Ishikawa (cell line): ENCODE measurements around the gene EPB41L5.

Source experiments
- CEBPB ChIP-seq: IDR thresholded peaks from 2 replicates; pipeline ENCODE4 v1.6.1; 2012
- CREB1 ChIP-seq: IDR thresholded peaks from 2 replicates; pipeline ENCODE4 v1.6.1; 2012; ENCODE audit warnings: low read depth
- EGR1 ChIP-seq: IDR thresholded peaks from 2 replicates; pipeline ENCODE4 v1.6.1; 2012
- EP300 ChIP-seq: IDR thresholded peaks from 2 replicates; pipeline ENCODE4 v1.6.1; 2012; ENCODE audit warnings: borderline replicate concordance
- FOXM1 ChIP-seq: IDR thresholded peaks from 2 replicates; pipeline ENCODE4 v1.6.1; 2012; ENCODE audit warnings: low read depth, borderline replicate concordance
- NFIC ChIP-seq: IDR thresholded peaks from 2 replicates; pipeline ENCODE4 v1.6.1; 2012
- RAD21 ChIP-seq: IDR thresholded peaks from 2 replicates; pipeline ENCODE4 v1.6.1; 2012; ENCODE audit warnings: low read depth
- TAF1 ChIP-seq: IDR thresholded peaks from 2 replicates; pipeline ENCODE4 v1.6.1; 2012; ENCODE audit warnings: low read depth, mild to moderate bottlenecking
- TCF12 ChIP-seq: IDR thresholded peaks from 2 replicates; pipeline ENCODE4 v1.6.1; 2012; ENCODE audit warnings: low read depth
- TEAD4 ChIP-seq: IDR thresholded peaks from 2 replicates; pipeline ENCODE4 v1.6.1; 2012
- YY1 ChIP-seq: IDR thresholded peaks from 2 replicates; pipeline ENCODE4 v1.6.1; 2012; ENCODE audit warnings: low read depth
- ZBTB7A ChIP-seq: IDR thresholded peaks from 2 replicates; pipeline ENCODE4 v1.6.1; 2012; ENCODE audit warnings: low read depth
- TF ChIP-seq, protein P1 (sequence below): IDR thresholded peaks from 2 replicates; pipeline ENCODE4 v1.6.1; 2012; ENCODE audit warnings: low read depth, mild to moderate bottlenecking
- TF ChIP-seq, protein P2 (sequence below): IDR thresholded peaks from 2 replicates; pipeline ENCODE4 v1.6.1; 2012
- TF ChIP-seq, protein P3 (sequence below): IDR thresholded peaks from 2 replicates; pipeline ENCODE4 v1.6.1; 2012

The EPB41L5 gene

DNA sequence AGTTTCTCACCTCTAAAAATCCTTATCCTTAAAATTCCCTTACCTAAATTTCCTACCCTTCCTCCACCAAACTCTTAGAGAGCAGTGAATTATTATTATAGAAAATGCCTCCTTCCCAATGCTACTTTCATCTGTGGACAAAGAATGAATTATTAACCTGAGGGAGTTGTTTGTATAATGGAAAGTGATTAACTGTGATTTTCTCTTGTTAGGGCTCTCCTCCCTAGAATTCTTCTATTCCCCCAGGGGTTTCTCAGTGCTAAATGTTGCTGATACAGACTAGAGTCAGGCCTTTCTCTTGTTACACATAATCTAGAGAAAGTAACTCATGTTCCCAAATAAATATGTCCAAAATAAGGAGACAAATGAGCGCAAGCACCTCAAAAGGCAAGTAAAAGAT, 23.3 kb downstream of the EPB41L5 start:
- TF ChIP-seq, protein P1, sequence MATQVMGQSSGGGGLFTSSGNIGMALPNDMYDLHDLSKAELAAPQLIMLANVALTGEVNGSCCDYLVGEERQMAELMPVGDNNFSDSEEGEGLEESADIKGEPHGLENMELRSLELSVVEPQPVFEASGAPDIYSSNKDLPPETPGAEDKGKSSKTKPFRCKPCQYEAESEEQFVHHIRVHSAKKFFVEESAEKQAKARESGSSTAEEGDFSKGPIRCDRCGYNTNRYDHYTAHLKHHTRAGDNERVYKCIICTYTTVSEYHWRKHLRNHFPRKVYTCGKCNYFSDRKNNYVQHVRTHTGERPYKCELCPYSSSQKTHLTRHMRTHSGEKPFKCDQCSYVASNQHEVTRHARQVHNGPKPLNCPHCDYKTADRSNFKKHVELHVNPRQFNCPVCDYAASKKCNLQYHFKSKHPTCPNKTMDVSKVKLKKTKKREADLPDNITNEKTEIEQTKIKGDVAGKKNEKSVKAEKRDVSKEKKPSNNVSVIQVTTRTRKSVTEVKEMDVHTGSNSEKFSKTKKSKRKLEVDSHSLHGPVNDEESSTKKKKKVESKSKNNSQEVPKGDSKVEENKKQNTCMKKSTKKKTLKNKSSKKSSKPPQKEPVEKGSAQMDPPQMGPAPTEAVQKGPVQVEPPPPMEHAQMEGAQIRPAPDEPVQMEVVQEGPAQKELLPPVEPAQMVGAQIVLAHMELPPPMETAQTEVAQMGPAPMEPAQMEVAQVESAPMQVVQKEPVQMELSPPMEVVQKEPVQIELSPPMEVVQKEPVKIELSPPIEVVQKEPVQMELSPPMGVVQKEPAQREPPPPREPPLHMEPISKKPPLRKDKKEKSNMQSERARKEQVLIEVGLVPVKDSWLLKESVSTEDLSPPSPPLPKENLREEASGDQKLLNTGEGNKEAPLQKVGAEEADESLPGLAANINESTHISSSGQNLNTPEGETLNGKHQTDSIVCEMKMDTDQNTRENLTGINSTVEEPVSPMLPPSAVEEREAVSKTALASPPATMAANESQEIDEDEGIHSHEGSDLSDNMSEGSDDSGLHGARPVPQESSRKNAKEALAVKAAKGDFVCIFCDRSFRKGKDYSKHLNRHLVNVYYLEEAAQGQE: no peak

DNA sequence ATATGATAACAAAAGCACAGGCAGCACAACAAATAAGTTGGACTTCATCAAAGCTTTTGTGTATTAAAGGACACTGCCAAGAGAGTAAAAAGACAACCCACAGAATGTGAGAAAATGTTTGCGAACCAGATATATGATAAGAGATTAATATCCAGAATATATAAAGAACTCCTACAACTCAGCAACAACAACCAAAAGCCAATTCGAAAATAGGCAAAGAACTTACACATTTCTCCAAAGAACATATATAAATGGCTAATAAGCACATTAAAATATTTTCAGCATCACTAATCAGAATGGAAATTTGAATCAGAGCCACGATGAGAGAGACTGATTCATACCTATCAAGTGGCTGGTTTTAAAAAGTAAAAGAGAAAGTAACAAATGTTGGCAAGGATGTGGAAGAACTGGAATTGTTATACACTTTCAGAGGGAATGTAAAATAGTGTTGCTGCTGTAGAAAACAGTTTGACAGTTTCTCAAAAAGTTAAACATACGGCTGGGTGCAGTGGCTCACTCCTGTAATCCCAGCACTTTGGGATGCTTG, 25.2 kb downstream of the EPB41L5 start:
- no peak for TF ChIP-seq EP300
- no peak for TF ChIP-seq EGR1
- TF ChIP-seq TAF1: no peak
- TF ChIP-seq FOXM1: no peak
- TF ChIP-seq RAD21: no peak
- TF ChIP-seq, protein P1: no peak
- TF ChIP-seq, protein P2, sequence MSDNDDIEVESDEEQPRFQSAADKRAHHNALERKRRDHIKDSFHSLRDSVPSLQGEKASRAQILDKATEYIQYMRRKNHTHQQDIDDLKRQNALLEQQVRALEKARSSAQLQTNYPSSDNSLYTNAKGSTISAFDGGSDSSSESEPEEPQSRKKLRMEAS: no peak

DNA sequence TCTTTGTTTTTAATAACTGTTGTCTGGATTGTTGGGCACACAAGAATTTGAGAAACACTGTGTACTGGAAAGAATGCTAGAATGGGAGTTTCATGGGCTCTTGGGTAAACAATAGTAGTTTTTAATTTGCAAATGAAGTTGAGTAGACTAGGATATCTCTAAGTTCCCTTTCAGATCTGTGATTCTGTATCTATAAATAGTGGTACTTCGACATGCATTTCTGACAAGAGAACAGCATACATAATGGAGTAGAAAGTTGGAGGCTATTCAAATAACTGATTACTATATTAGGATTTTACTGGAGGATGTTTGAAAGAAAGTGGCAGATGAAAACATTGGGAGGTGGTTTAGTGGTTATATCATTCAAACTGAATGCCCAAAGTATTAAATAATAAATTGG, 29.5 kb downstream of the EPB41L5 start:
- TF ChIP-seq TEAD4: no peak
- TF ChIP-seq RAD21: no peak

DNA sequence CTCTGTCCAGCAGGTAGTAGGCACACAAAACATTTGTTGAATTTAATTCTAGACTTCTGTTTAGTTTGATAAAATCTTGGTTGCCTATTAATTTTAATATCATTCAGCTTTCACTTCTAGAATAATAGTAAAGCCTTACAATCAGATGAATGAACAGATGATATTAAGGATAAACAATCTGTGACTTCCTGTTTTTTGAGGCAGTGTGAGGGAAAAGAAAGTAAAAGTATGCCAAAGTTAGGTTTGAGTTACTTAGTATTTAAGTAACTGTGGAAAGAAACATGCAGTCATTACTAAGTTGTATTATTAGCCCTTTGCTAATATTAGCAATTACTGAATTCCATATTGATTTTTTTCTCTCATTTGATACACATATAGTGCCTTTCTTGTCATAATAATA, 31.5 kb downstream of the EPB41L5 start:
- TF ChIP-seq YY1: no peak
- no peak for TF ChIP-seq TCF12
- TF ChIP-seq NFIC: no peak
- TF ChIP-seq ZBTB7A: no peak
- TF ChIP-seq CREB1: no peak
- TF ChIP-seq RAD21: no peak
- no peak for TF ChIP-seq CEBPB
- TF ChIP-seq TAF1: no peak
- no peak for TF ChIP-seq FOXM1
- TF ChIP-seq EP300: no peak
- TF ChIP-seq TEAD4: no peak
- TF ChIP-seq EGR1: no peak
- TF ChIP-seq, protein P3, sequence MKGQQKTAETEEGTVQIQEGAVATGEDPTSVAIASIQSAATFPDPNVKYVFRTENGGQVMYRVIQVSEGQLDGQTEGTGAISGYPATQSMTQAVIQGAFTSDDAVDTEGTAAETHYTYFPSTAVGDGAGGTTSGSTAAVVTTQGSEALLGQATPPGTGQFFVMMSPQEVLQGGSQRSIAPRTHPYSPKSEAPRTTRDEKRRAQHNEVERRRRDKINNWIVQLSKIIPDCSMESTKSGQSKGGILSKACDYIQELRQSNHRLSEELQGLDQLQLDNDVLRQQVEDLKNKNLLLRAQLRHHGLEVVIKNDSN: no peak
- TF ChIP-seq, protein P1: no peak
- TF ChIP-seq, protein P2: no peak

DNA sequence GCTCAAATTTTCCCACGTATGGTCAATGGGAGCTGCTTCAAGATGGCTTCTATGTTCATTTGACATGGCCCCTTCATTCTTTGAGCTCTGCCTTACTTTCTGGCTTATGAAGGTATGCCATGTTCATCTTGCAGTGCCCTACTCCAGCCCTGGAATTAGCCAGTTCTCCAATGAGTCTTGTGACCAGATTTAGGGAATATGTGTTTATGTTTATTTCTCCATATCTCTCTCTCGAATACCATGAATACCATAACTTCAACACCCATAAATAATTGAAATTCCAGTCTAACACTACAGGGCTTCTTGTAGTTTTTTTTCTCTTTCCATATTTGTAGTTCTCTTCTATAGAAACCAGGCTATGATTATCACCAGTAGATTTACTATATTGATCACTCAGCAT, 39.7 kb downstream of the EPB41L5 start:
- TF ChIP-seq NFIC (no peak), TAF1 (no peak), TEAD4 (peak; percentile 63), EGR1 (no peak)

DNA sequence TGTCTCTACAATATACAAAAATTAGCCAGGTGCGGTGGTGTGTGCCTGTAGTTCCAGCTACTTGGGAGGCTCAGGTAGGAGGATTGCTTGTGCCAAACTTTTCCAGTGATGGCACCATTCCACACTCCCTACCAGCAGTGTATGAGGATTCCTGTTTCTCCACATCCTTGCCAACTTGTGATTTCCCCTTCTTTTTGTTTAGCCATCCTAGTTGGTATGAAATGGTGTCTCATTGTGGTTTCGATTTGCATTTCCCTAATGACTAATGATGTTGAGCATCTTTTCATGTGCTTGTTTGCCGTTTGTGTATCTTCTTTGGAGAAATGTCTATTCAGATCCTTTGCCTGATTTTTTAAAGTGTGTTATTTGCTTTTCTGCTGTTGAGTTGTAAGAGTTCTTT, 41.0 kb downstream of the EPB41L5 start:
- TF ChIP-seq TCF12 (no peak), NFIC (no peak), TAF1 (no peak)

DNA sequence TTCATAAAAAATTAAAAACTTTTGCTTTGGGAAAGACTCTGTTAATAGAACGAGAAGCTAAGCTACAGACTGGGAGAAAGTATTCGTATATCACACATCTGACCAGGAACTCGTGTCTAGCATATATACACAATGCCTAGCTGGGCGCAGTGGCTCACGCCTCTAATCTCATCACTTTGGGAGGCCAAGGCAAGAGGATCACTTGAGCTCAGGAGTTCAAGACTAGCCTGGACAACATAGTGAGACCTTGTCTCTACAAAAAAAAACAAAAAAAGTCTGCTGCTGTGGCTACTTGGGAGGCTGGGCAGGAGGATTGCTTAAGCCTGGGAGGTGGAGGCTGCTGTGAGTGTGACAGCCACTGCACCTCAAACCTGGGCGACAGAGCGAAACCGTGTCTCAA, 46.6 kb downstream of the EPB41L5 start:
- TF ChIP-seq FOXM1: no peak
- no peak for TF ChIP-seq TAF1
- TF ChIP-seq YY1: no peak
- TF ChIP-seq CEBPB: no peak
- no peak for TF ChIP-seq TEAD4
- no peak for TF ChIP-seq CREB1
- TF ChIP-seq, protein P2: no peak
- no peak for TF ChIP-seq NFIC
- TF ChIP-seq, protein P1: no peak
- no peak for TF ChIP-seq EGR1
- TF ChIP-seq ZBTB7A: no peak
- TF ChIP-seq TCF12: no peak
